ENCODE data around the gene SORL1. TPM values are rescaled to one million over a fixed set of nuclear protein-coding genes. Genes with fewer than 3 reads are reported as not detected.
"Not testable (repeated sequence)": the region's sequence is repeated elsewhere in the genome, so short reads cannot be mapped to it uniquely, and the experiment has no call there.

SORL1 gene, protein sequence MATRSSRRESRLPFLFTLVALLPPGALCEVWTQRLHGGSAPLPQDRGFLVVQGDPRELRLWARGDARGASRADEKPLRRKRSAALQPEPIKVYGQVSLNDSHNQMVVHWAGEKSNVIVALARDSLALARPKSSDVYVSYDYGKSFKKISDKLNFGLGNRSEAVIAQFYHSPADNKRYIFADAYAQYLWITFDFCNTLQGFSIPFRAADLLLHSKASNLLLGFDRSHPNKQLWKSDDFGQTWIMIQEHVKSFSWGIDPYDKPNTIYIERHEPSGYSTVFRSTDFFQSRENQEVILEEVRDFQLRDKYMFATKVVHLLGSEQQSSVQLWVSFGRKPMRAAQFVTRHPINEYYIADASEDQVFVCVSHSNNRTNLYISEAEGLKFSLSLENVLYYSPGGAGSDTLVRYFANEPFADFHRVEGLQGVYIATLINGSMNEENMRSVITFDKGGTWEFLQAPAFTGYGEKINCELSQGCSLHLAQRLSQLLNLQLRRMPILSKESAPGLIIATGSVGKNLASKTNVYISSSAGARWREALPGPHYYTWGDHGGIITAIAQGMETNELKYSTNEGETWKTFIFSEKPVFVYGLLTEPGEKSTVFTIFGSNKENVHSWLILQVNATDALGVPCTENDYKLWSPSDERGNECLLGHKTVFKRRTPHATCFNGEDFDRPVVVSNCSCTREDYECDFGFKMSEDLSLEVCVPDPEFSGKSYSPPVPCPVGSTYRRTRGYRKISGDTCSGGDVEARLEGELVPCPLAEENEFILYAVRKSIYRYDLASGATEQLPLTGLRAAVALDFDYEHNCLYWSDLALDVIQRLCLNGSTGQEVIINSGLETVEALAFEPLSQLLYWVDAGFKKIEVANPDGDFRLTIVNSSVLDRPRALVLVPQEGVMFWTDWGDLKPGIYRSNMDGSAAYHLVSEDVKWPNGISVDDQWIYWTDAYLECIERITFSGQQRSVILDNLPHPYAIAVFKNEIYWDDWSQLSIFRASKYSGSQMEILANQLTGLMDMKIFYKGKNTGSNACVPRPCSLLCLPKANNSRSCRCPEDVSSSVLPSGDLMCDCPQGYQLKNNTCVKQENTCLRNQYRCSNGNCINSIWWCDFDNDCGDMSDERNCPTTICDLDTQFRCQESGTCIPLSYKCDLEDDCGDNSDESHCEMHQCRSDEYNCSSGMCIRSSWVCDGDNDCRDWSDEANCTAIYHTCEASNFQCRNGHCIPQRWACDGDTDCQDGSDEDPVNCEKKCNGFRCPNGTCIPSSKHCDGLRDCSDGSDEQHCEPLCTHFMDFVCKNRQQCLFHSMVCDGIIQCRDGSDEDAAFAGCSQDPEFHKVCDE (N-terminal part only)
- polyA plus RNA-seq (2013, experiment 1 of 4) = 19.2 TPM
- polyA plus RNA-seq (2013, experiment 2 of 4) = 24.2 TPM
- 16.9 TPM for polyA plus RNA-seq (2013, experiment 3 of 4)
- 21.6 TPM for polyA plus RNA-seq (2013, experiment 4 of 4)

DNA sequence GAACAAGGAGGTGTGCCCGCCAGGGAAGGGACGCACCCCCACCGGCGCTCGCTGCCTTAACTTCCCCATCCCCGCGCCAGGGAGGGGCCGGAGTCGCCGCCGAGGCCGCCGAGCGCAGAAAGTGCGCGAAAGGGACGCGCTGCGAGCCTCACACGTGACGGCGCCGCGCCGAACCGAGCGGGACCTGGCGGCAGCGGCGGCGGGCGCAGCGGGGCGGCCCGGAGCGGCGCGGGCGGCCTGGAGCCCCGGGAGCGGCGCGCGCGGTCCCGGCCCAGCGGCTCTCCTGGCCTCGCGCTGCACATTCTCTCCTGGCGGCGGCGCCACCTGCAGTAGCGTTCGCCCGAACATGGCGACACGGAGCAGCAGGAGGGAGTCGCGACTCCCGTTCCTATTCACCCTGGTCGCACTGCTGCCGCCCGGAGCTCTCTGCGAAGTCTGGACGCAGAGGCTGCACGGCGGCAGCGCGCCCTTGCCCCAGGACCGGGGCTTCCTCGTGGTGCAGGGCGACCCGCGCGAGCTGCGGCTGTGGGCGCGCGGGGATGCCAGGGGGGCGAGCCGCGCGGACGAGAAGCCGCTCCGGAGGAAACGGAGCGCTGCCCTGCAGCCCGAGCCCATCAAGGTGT, at the start of gene SORL1:
SORL1 (plus strand) TSS at position 329 of the 623 bp plus-strand sequence; CDS start at position 347, 18 bp downstream.
- Histone ChIP-seq H3K9me3 (ENCODE audit: control insufficient read depth, low read length) (no peaks in the 10 kb centered on the region), H3K27ac (ENCODE audit: insufficient read depth, low read depth, low read length, poor library complexity, severe bottlenecking) (no peak within 1 kb of the TSS), H3K36me3 (ENCODE audit: control insufficient read depth, insufficient read depth, low read length) (no peaks in the 10 kb centered on the region), H3K4me3 (ENCODE audit: insufficient read depth, low read depth, low read length) (peak within 1 kb of the TSS; percentile 92), H3K4me1 (ENCODE audit: control insufficient read depth, insufficient read depth, low read length) (peaks cover 13% of the 10 kb centered on the region), H3K27me3 (ENCODE audit: control insufficient read depth, insufficient read depth, low read length, poor library complexity, severe bottlenecking) (peaks cover 4% of the 10 kb centered on the region)
- WGBS, 2 experiments = 0% methylated on average over 89 of the region's 89 CpGs

DNA sequence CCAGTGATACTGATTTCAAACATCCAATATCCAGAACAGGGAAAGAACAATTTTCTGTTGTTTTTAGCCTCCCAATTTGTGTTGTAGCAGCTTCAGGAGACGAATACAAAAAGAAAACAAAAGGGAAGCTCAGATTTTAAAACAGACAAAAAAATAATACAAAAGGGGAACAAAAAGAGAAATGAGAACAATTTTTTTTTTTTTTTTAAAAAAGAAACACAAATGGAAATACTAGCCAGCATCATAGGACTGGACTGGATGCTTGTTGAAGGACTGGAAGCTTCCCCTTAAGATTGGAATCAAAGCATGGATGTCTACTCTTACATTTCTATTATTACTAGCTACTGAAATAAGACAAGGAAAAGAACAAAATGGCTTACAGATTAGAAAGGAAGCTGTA, 46.5 kb upstream of the SORL1 start:
- no peaks in the 10 kb centered on the region for H3K36me3 ChIP-seq (ENCODE audit: control insufficient read depth, insufficient read depth, low read length)
- no peak overlapping the region for H3K4me3 ChIP-seq (ENCODE audit: insufficient read depth, low read depth, low read length)
- 67 to 100% methylated on average over 1 of the region's 1 CpG for WGBS, 2 experiments
- no peaks in the 10 kb centered on the region for H3K4me1 ChIP-seq (ENCODE audit: control insufficient read depth, insufficient read depth, low read length)
- H3K9me3 ChIP-seq (ENCODE audit: control insufficient read depth, low read length) = no peaks in the 10 kb centered on the region
- no peak overlapping the region for H3K27ac ChIP-seq (ENCODE audit: insufficient read depth, low read depth, low read length, poor library complexity, severe bottlenecking)
- H3K27me3 ChIP-seq (ENCODE audit: control insufficient read depth, insufficient read depth, low read length, poor library complexity, severe bottlenecking) = no peaks in the 10 kb centered on the region

DNA sequence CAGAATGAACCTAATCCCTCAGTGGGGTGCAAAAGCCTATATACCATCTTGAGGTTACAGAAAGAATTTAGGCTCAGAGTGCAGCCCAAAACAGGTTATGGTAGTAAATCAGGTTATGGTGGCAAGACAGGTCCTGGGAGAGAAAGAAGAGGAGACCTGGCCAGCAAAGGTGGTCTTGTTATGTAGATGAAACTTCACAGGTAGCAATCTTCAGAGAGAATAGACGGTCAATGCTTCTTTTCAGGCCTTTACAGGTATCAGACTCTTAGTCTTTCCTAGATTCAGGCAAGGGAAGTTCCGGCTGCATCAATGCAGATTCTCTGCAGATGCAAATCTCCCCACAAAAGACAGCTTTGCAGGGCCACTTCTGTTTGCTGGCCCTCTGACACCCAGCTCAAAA, 45.8 kb upstream of the SORL1 start:
- 22 to 25% methylated on average over 2 of the region's 2 CpGs for WGBS, 2 experiments
- H3K27me3 ChIP-seq (ENCODE audit: control insufficient read depth, insufficient read depth, low read length, poor library complexity, severe bottlenecking) = no peaks in the 10 kb centered on the region
- H3K36me3 ChIP-seq (ENCODE audit: control insufficient read depth, insufficient read depth, low read length) = no peaks in the 10 kb centered on the region

DNA sequence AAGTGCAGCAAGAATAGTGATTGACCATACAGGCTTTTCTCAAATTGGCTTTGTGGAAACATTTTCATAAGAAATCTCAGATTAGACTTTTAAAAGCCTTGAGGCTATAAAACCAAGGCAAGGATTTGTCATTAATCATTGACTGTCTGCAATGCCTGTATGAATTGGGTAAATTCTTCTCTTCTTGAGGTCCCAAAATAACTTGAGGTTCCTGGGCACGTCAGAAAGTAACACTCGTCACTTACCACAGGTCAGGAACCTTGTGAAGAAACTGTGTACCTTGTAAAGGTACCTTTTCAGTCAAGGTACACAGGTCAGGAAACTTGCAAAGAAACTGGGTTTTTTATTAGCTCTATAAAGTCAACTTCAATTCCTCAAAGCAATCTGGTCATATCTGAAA, 43.3 kb upstream of the SORL1 start:
- H3K36me3 ChIP-seq (ENCODE audit: control insufficient read depth, insufficient read depth, low read length) = no peaks in the 10 kb centered on the region
- H3K4me3 ChIP-seq (ENCODE audit: insufficient read depth, low read depth, low read length) = no peak overlapping the region
- H3K27me3 ChIP-seq (ENCODE audit: control insufficient read depth, insufficient read depth, low read length, poor library complexity, severe bottlenecking) = no peaks in the 10 kb centered on the region
- H3K9me3 ChIP-seq (ENCODE audit: control insufficient read depth, low read length) = no peaks in the 10 kb centered on the region
- no peaks in the 10 kb centered on the region for H3K4me1 ChIP-seq (ENCODE audit: control insufficient read depth, insufficient read depth, low read length)
- H3K27ac ChIP-seq (ENCODE audit: insufficient read depth, low read depth, low read length, poor library complexity, severe bottlenecking) = no peak overlapping the region
- WGBS, 2 experiments = 88 to 96% methylated on average over 2 of the region's 2 CpGs

More for the DNA sequence above, 45.8 kb upstream of the SORL1 start:
- Histone ChIP-seq H3K4me1 (ENCODE audit: control insufficient read depth, insufficient read depth, low read length) (no peaks in the 10 kb centered on the region), H3K4me3 (ENCODE audit: insufficient read depth, low read depth, low read length) (no peak overlapping the region), H3K27ac (ENCODE audit: insufficient read depth, low read depth, low read length, poor library complexity, severe bottlenecking) (no peak overlapping the region), H3K9me3 (ENCODE audit: control insufficient read depth, low read length) (no peaks in the 10 kb centered on the region)

DNA sequence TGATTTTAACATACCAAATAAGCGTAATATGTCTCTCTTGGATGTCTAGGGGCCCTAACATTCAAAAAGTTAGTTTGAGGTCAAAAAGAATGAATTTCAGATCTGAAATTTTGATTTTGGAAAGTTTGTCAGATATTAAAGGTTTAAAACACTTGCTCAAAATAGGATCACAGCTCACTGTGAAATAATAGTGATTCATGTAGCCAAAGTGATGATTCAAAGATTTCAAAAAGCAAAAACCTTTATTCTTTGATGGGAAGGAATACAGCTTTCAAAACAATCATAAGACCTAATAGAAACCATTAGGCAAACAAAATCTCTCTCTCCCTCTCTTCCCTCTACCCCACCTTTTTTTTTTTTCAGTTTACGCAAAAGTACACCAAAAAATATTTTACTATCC, 42.1 kb upstream of the SORL1 start:
- H3K36me3 ChIP-seq (ENCODE audit: control insufficient read depth, insufficient read depth, low read length); H3K27ac ChIP-seq (ENCODE audit: insufficient read depth, low read depth, low read length, poor library complexity, severe bottlenecking); H3K9me3 ChIP-seq (ENCODE audit: control insufficient read depth, low read length); H3K4me3 ChIP-seq (ENCODE audit: insufficient read depth, low read depth, low read length); H3K27me3 ChIP-seq (ENCODE audit: control insufficient read depth, insufficient read depth, low read length, poor library complexity, severe bottlenecking); H3K4me1 ChIP-seq (ENCODE audit: control insufficient read depth, insufficient read depth, low read length): not testable (repeated sequence)
- 94 to 97% methylated on average over 2 of the region's 2 CpGs for WGBS, 2 experiments

DNA sequence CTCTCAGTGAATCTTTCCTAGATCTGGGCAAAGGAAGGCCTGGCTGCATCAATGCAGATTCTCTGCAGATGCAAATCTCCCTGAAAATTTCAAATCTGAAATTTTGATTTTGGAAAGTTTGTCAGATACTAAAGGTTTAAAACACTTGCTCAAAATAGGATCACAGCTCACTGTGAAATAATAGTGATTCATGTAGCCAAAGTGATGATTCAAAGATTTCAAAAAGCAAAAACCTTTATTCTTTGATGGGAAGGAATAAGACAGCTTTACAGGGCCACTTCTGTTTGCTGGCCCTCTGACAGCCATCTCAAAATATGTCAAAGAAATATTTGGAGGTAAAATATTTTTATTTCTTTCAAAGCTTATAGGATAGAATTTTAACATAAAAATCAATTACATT, 40.8 kb upstream of the SORL1 start:
- not testable (repeated sequence) for H3K9me3 ChIP-seq (ENCODE audit: control insufficient read depth, low read length); H3K4me3 ChIP-seq (ENCODE audit: insufficient read depth, low read depth, low read length); H3K27ac ChIP-seq (ENCODE audit: insufficient read depth, low read depth, low read length, poor library complexity, severe bottlenecking); H3K36me3 ChIP-seq (ENCODE audit: control insufficient read depth, insufficient read depth, low read length); H3K4me1 ChIP-seq (ENCODE audit: control insufficient read depth, insufficient read depth, low read length); H3K27me3 ChIP-seq (ENCODE audit: control insufficient read depth, insufficient read depth, low read length, poor library complexity, severe bottlenecking)

DNA sequence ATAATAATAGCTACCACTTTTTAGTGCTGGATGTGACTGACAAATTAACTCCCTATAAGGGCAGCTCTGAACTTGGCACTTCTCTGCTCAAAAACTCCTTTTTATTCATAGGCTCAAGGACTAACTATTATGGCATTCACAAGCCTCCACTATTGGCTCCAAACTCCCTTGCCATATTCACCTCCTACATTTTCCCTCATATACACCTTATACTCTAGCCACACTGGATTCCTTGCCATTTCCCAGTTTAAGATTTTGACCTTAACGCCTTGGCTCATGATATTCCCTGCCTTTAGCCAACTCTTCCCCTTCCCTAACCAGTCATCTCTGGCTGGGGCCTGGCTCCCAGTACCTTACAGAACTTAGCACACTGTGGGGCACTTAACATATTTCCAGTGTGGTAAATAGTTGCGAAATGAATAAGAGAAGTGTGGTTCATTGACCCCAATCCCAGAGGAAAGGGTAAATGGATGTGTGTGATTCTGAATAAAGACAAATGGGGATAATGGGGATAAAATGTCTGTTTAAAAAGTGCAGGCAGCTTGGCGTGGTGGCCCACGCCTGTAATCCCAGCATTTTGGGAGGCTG, 40.0 kb upstream of the SORL1 start:
- no peak overlapping the region for H3K27ac ChIP-seq (ENCODE audit: insufficient read depth, low read depth, low read length, poor library complexity, severe bottlenecking)
- H3K27me3 ChIP-seq (ENCODE audit: control insufficient read depth, insufficient read depth, low read length, poor library complexity, severe bottlenecking) = no peaks in the 10 kb centered on the region
- no peak overlapping the region for H3K4me3 ChIP-seq (ENCODE audit: insufficient read depth, low read depth, low read length)
- 95 to 97% methylated on average over 4 of the region's 4 CpGs for WGBS, 2 experiments
- no peaks in the 10 kb centered on the region for H3K4me1 ChIP-seq (ENCODE audit: control insufficient read depth, insufficient read depth, low read length)
- H3K36me3 ChIP-seq (ENCODE audit: control insufficient read depth, insufficient read depth, low read length) = no peaks in the 10 kb centered on the region
- H3K9me3 ChIP-seq (ENCODE audit: control insufficient read depth, low read length) = no peaks in the 10 kb centered on the region

DNA sequence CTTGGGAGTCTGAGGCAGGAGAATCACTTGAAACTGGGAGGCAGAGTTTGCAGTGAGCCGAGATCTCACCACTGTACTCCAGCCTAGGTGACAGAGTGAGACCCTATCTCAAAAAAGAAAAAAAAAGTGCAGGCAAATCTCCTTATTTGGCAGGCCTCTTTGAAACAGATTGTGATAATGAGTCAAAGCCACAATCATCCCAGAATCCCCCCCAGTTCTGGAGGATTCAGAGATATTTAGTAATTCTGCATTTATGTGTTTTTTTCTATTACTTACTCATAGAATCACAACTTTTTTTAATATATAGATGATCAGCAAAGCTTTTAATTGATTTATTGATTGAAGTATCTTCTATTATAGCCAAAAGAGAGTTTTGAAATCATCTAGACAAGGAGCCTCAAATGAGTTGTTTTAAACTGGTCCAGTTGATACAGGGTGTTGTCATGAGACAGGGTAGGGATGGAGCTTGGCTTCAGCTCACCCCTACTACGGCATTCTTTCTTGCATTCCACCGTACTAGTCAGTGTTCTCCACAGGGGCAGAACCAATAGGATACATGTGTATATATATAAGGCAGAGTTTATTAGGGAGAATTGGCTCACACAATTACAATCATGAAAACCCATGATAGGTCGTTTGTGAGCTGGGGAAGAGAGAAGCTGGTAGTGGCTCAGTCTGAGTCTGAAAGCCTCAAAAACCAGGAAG, 39.3 kb upstream of the SORL1 start:
- Histone ChIP-seq H3K36me3 (ENCODE audit: control insufficient read depth, insufficient read depth, low read length) (no peaks in the 10 kb centered on the region), H3K27me3 (ENCODE audit: control insufficient read depth, insufficient read depth, low read length, poor library complexity, severe bottlenecking) (no peaks in the 10 kb centered on the region), H3K27ac (ENCODE audit: insufficient read depth, low read depth, low read length, poor library complexity, severe bottlenecking) (no peak overlapping the region), H3K9me3 (ENCODE audit: control insufficient read depth, low read length) (no peaks in the 10 kb centered on the region), H3K4me3 (ENCODE audit: insufficient read depth, low read depth, low read length) (no peak overlapping the region), H3K4me1 (ENCODE audit: control insufficient read depth, insufficient read depth, low read length) (no peaks in the 10 kb centered on the region)
- 92 to 96% methylated on average over 3 to 4 of the region's 4 CpGs for WGBS, 2 experiments
